ENCODE data around the gene SGK2.

SGK2 gene

GRCh38 chr20:43558412-43559146, at the start of gene SGK2:
Gene SGK2, plus strand, starts transcription at chr20:43559027. Its CDS starts 7,469 bp downstream, at chr20:43566496.
- DNase-seq = no peak

- DNase-seq = no peak
These were observed 46.9 kb upstream of the SGK2 start for GRCh38 chr20:43511879-43512278.

- no peak for DNase-seq
These were observed 45.4 kb upstream of the SGK2 start for GRCh38 chr20:43513372-43513930.

GRCh38 chr20:43513931-43514647, 44.7 kb upstream of the SGK2 start:
- DNase-seq = peak; percentile 89

- DNase-seq = no peak
These were observed 44.2 kb upstream of the SGK2 start for GRCh38 chr20:43514648-43514999.

- DNase-seq = no peak
These were observed 43.2 kb upstream of the SGK2 start for GRCh38 chr20:43515628-43516027.

- DNase-seq = no peak
These were observed 42.5 kb upstream of the SGK2 start for GRCh38 chr20:43516251-43516824.

GRCh38 chr20:43520074-43520630, 38.7 kb upstream of the SGK2 start:
- no peak for DNase-seq

- DNase-seq = no peak
These were observed 33.8 kb upstream of the SGK2 start for GRCh38 chr20:43525021-43525420.

GRCh38 chr20:43528258-43528875, 30.5 kb upstream of the SGK2 start:
- DNase-seq = no peak

- no peak for DNase-seq
These were observed 29.8 kb upstream of the SGK2 start for GRCh38 chr20:43529051-43529450.

GRCh38 chr20:43529457-43530153, 29.2 kb upstream of the SGK2 start:
- DNase-seq = no peak

- no peak for DNase-seq
These were observed 28.3 kb upstream of the SGK2 start for GRCh38 chr20:43530321-43531090.

- DNase-seq = no peak
These were observed 27.8 kb upstream of the SGK2 start for GRCh38 chr20:43531091-43531443.

GRCh38 chr20:43532416-43533055, 26.3 kb upstream of the SGK2 start:
- DNase-seq = no peak

GRCh38 chr20:43533060-43533459, 25.8 kb upstream of the SGK2 start:
- DNase-seq = no peak

- no peak for DNase-seq
These were observed 24.8 kb upstream of the SGK2 start for GRCh38 chr20:43534016-43534415.

- DNase-seq = no peak
These were observed 24.0 kb upstream of the SGK2 start for GRCh38 chr20:43534791-43535350.

GRCh38 chr20:43535370-43536004, 23.3 kb upstream of the SGK2 start:
- DNase-seq = no peak
